Parathyroid adenoma (tissue), 2 donors: Measurements from ENCODE around the gene PLEKHS1.
"Not testable (repeated sequence)": the region's sequence is repeated elsewhere in the genome, so short reads cannot be mapped to it uniquely, and the experiment has no call there.

Experiments
- H2AFZ ChIP-seq: fragments of 300-600 bp; sonication (generic); one replicate; pipeline ENCODE4 v1.7.0; 2017; ENCODE audit warnings: antibody characterized with exemption, mild to moderate bottlenecking
- H3K27ac ChIP-seq: fragments of 300-600 bp; sonication (generic); one replicate; pipeline ENCODE4 v1.7.0; 2017
- H3K27me3 ChIP-seq: fragments of 300-600 bp; sonication (generic); one replicate; pipeline ENCODE4 v1.7.0; 2017; ENCODE audit warnings: low read length; ENCODE audit not compliant: control insufficient read depth, insufficient read depth
- H3K36me3 ChIP-seq: fragments of 300-600 bp; sonication (generic); one replicate; pipeline ENCODE4 v1.7.0; 2017; ENCODE audit warnings: low read length; ENCODE audit not compliant: control insufficient read depth, insufficient read depth
- H3K4me1 ChIP-seq: fragments of 300-600 bp; sonication (generic); one replicate; pipeline ENCODE4 v1.7.0; 2017; ENCODE audit warnings: control low read depth
- H3K4me2 ChIP-seq: fragments of 300-600 bp; sonication (generic); one replicate; pipeline ENCODE4 v1.7.0; 2017; ENCODE audit warnings: low read length
- H3K4me3 ChIP-seq: fragments of 300-600 bp; sonication (generic); one replicate; pipeline ENCODE4 v1.7.0; 2017; ENCODE audit warnings: low read depth, low read length
- H3K79me2 ChIP-seq: fragments of 300-600 bp; sonication (generic); one replicate; pipeline ENCODE4 v1.7.0; 2017; ENCODE audit warnings: control low read depth
- H3K9ac ChIP-seq: fragments of 300-600 bp; sonication (generic); one replicate; pipeline ENCODE4 v1.7.0; 2017; ENCODE audit warnings: mild to moderate bottlenecking
- H3K9me3 ChIP-seq: fragments of 300-600 bp; sonication (generic); one replicate; pipeline ENCODE4 v1.7.0; 2017; ENCODE audit warnings: low read length; ENCODE audit not compliant: control insufficient read depth
- CTCF ChIP-seq: fragments of 300-600 bp; sonication (generic); IDR thresholded peaks from one replicate; pipeline ENCODE4 v1.7.0; 2017; ENCODE audit warnings: antibody characterized with exemption, mild to moderate bottlenecking
- donor health status: primary hyperparathyroidism.

Gene PLEKHS1

DNA sequence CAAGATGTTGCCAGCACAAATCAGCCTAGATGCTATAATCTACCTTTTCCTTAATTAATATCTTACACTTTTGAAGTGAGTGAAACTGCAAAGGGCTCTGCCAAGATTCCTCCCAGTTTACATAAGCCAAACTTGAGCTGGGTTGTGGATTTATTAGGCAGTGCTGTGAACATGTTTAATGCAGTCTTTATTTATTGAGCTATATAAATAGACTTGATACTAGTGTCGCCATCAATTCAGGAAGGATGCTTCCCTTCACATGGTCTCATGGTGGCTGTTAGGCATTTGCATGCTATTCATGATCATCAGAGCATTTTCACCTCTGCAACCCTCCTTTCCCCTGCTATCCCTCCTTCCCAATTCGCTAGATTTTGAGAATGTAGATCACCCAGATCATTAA, 40.2 kb downstream of the PLEKHS1 start:
- H2AFZ ChIP-seq, result no peak overlapping the region
- TF ChIP-seq CTCF, result no peak
- H3K4me1 ChIP-seq, result no peaks in the 10 kb centered on the region
- no peaks in the 10 kb centered on the region for H3K79me2 ChIP-seq
- no peak overlapping the region for H3K4me3 ChIP-seq
- no peaks in the 10 kb centered on the region for H3K27me3 ChIP-seq
- H3K36me3 ChIP-seq, result no peaks in the 10 kb centered on the region
- H3K27ac ChIP-seq, result no peak overlapping the region
- no peak overlapping the region for H3K9ac ChIP-seq
- H3K9me3 ChIP-seq, result no peaks in the 10 kb centered on the region
- no peak overlapping the region for H3K4me2 ChIP-seq

DNA sequence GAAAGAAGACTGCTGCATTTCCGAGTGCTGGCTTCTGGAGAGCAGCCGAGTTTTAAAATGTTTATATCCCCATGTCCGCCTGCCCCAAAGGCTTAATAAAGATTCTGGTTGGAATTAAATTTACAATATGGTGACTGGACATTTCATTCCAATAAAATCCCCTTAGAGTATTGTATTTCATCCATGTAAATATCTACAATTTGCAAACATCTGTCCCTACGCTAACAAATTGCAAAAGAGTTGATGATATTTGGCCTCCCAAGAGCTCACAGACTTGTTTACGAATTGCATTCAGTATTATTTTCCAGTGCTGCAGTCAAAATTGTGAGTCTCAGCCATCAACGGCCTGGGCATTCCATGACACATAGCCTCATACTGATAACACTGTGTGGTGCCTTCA, 50.1 kb downstream of the PLEKHS1 start:
- no peaks in the 10 kb centered on the region for H3K79me2 ChIP-seq
- no peak overlapping the region for H3K27ac ChIP-seq
- H3K4me2 ChIP-seq, result no peak overlapping the region
- no peaks in the 10 kb centered on the region for H3K4me1 ChIP-seq
- no peaks in the 10 kb centered on the region for H3K9me3 ChIP-seq
- no peaks in the 10 kb centered on the region for H3K27me3 ChIP-seq
- H3K4me3 ChIP-seq, result no peak overlapping the region
- H3K36me3 ChIP-seq, result no peaks in the 10 kb centered on the region
- H3K9ac ChIP-seq, result no peak overlapping the region
- H2AFZ ChIP-seq, result no peak overlapping the region
- no peak for TF ChIP-seq CTCF

DNA sequence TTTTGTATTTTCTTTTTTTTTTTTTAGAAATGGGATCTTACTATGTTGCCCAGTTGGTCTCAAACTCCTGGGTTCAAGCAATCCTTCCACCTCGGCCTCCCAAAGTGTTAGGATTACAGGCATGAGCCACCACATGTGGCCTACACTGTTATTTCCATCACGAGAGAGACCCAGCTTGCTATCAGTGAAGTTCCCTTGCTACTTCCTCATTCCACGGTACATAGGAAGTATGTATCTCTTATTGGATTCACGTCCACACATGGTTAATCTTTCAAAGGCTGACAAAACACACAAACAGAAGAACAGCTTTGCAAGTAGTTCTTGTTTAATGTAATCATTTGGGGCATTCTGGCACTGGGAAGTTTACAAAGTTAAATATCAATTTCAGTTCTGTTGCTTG, 51.5 kb downstream of the PLEKHS1 start:
- H3K4me2 ChIP-seq, result no peak overlapping the region
- H3K9ac ChIP-seq, result no peak overlapping the region
- H3K27ac ChIP-seq, result no peak overlapping the region
- H3K27me3 ChIP-seq, result no peaks in the 10 kb centered on the region
- no peaks in the 10 kb centered on the region for H3K79me2 ChIP-seq
- H2AFZ ChIP-seq, result no peak overlapping the region
- no peaks in the 10 kb centered on the region for H3K4me1 ChIP-seq
- no peaks in the 10 kb centered on the region for H3K9me3 ChIP-seq
- H3K36me3 ChIP-seq, result no peaks in the 10 kb centered on the region
- no peak overlapping the region for H3K4me3 ChIP-seq
- TF ChIP-seq CTCF, result no peak

- no peaks in the 10 kb centered on the region for H3K36me3 ChIP-seq
- no peak for TF ChIP-seq CTCF
- no peak overlapping the region for H2AFZ ChIP-seq
- no peak overlapping the region for H3K27ac ChIP-seq
- H3K9me3 ChIP-seq, result no peaks in the 10 kb centered on the region
- no peak overlapping the region for H3K4me3 ChIP-seq
- H3K27me3 ChIP-seq, result no peaks in the 10 kb centered on the region
- no peaks in the 10 kb centered on the region for H3K4me1 ChIP-seq
- H3K4me2 ChIP-seq, result no peak overlapping the region
- no peaks in the 10 kb centered on the region for H3K79me2 ChIP-seq
- H3K9ac ChIP-seq, result no peak overlapping the region
Measured at GRCh38 chr10:113806503-113806902, 55.0 kb downstream of the PLEKHS1 start.

GRCh38 chr10:113808168-113808567, 56.7 kb downstream of the PLEKHS1 start:
- Histone ChIP-seq H3K27ac (no peak overlapping the region), H3K9me3 (no peaks in the 10 kb centered on the region), H3K79me2 (no peaks in the 10 kb centered on the region), H3K4me1 (no peaks in the 10 kb centered on the region), H3K36me3 (no peaks in the 10 kb centered on the region), H2AFZ (no peak overlapping the region), H3K27me3 (no peaks in the 10 kb centered on the region), H3K9ac (no peak overlapping the region), H3K4me2 (no peak overlapping the region), H3K4me3 (no peak overlapping the region)
- no peak for TF ChIP-seq CTCF

- H3K27ac ChIP-seq, H3K4me2 ChIP-seq, H3K36me3 ChIP-seq, H3K4me1 ChIP-seq, H2AFZ ChIP-seq, H3K9me3 ChIP-seq, H3K27me3 ChIP-seq, H3K4me3 ChIP-seq, H3K79me2 ChIP-seq, H3K9ac ChIP-seq: not testable (repeated sequence)
Measured at GRCh38 chr10:113814700-113815099, 63.2 kb downstream of the PLEKHS1 start.
